Measurements from ENCODE around the gene PROSER3.

GRCh38 chr19:35793381-35794165 lies 35.6 kb downstream of the PROSER3 start:
- no peak for TF ChIP-seq CTCF (IDR thresholded peaks at IDR 0.05)
- no peak for TF ChIP-seq POLR2A (IDR thresholded peaks at IDR 0.05)

Measured in uterus (tissue), 2 donors.